CD4-positive, CD25-positive, alpha-beta regulatory T cell (primary cell): ENCODE data around the gene SLC13A1. TPM values are rescaled to one million over a fixed set of nuclear protein-coding genes. Genes with fewer than 3 reads are reported as not detected.

Experiments used
- ATAC-seq, 2 donors: fragments of 150-1000 bp; cut with Tn5 transposase; one replicate each; pipeline ENCODE4 v1.10.0; 2021; ENCODE audit warnings: low read depth in 2 of 2, moderate number of reproducible peaks in 2 of 2, moderate library complexity in 1 of 2
- DNase-seq, 3 donors: peaks; one replicate each; pipeline versions ENCODE4 v3.0.0 to v3.0.0-alpha.2; 2012 to 2022; ENCODE audit warnings: mixed read lengths in 1 of 3
- H3K27ac ChIP-seq: one replicate; pipeline ENCODE4 v1.7.0; 2013; ENCODE audit warnings: mild to moderate bottlenecking, low read length; ENCODE audit not compliant: insufficient read depth, poor library complexity, severe bottlenecking
- H3K27me3 ChIP-seq: one replicate; pipeline ENCODE4 v1.7.0; 2013; ENCODE audit warnings: low read length; ENCODE audit not compliant: control insufficient read depth, insufficient read depth
- H3K36me3 ChIP-seq: one replicate; pipeline ENCODE4 v1.7.0; 2013; ENCODE audit warnings: mild to moderate bottlenecking, low read length, moderate library complexity; ENCODE audit not compliant: control insufficient read depth, insufficient read depth
- H3K4me1 ChIP-seq: 2 replicates; pipeline ENCODE4 v1.7.0; 2013; ENCODE audit warnings: mild to moderate bottlenecking, low read length; ENCODE audit not compliant: insufficient read depth, control insufficient read depth, poor library complexity, severe bottlenecking
- H3K4me3 ChIP-seq: one replicate; pipeline ENCODE4 v1.7.0; 2013; ENCODE audit warnings: low read depth, mild to moderate bottlenecking, low read length, moderate library complexity
- H3K9me3 ChIP-seq, 2 experiments: 1 replicate in 1 of 2; 2 replicates in 1 of 2; pipeline ENCODE4 v1.7.0; 2013; ENCODE audit warnings: low read length in 2 of 2, mild to moderate bottlenecking in 1 of 2, moderate library complexity in 1 of 2; ENCODE audit not compliant: control insufficient read depth in 2 of 2
- H3K27ac Mint-ChIP-seq, 3 donors: one replicate each; pipeline ENCODE4 v1.8.0; 2020 to 2022; ENCODE audit warnings: mild to moderate bottlenecking in 3 of 3, mixed read lengths in 3 of 3, moderate library complexity in 2 of 3
- H3K27me3 Mint-ChIP-seq: one replicate; pipeline ENCODE4 v1.8.0; 2022; ENCODE audit warnings: mild to moderate bottlenecking, mixed read lengths
- H3K36me3 Mint-ChIP-seq: one replicate; pipeline ENCODE4 v1.8.0; 2020; ENCODE audit warnings: mixed read lengths
- H3K4me1 Mint-ChIP-seq, 4 donors: one replicate each; pipeline ENCODE4 v1.8.0; 2020 to 2022; ENCODE audit warnings: mixed read lengths in 4 of 4, mild to moderate bottlenecking in 1 of 4
- H3K4me3 Mint-ChIP-seq, 4 donors: one replicate each; pipeline ENCODE4 v1.8.0; 2020 to 2022; ENCODE audit warnings: mild to moderate bottlenecking in 4 of 4, mixed read lengths in 4 of 4, moderate library complexity in 3 of 4
- H3K9me3 Mint-ChIP-seq, 7 donors: one replicate each; pipeline ENCODE4 v1.8.0; 2020 to 2022; ENCODE audit warnings: mixed read lengths in 7 of 7, mild to moderate bottlenecking in 3 of 7, moderate library complexity in 2 of 7
- polyA plus RNA-seq, 4 donors: library from polyadenylated mRNA; unstranded; fragments of 300-500 nt; fragmentation: Illumina TruSeq; gene quantifications; one replicate each; pipeline ENCODE4 v1.2.3, GENCODE V29; 2021
- total RNA-seq: library from RNA; stranded (reverse); gene quantifications from one replicate; pipeline ENCODE4 v1.2.3, GENCODE V29; 2022

Gene SLC13A1
- total and polyA plus RNA-seq, 5 donors from 2014 or later, result not detected

- peaks cover 0 to 13% (median 4%) of the 10 kb centered on the region in 7 donors for H3K9me3 Mint-ChIP-seq
- Histone ChIP-seq H3K4me3 (no peak overlapping the region), H3K27ac (no peak overlapping the region), H3K9me3 (no peaks in the 10 kb centered on the region), H3K27me3 (no peaks in the 10 kb centered on the region), H3K36me3 (no peaks in the 10 kb centered on the region), H3K4me1 (no peaks in the 10 kb centered on the region)
- H3K4me3 Mint-ChIP-seq, result no peak overlapping the region
- DNase-seq (no peak), ATAC-seq (no peak)
- no peaks in the 10 kb centered on the region for H3K36me3 Mint-ChIP-seq
- no peaks in the 10 kb centered on the region for H3K4me1 Mint-ChIP-seq
- H3K27ac Mint-ChIP-seq, result no peak overlapping the region
- H3K27me3 Mint-ChIP-seq, result no peaks in the 10 kb centered on the region
Observed at GRCh38 chr7:123122916-123123315, 76.9 kb downstream of the SLC13A1 start.

- Histone ChIP-seq H3K4me3 (no peak overlapping the region), H3K27me3 (no peaks in the 10 kb centered on the region), H3K4me1 (no peaks in the 10 kb centered on the region), H3K27ac (no peak overlapping the region), H3K9me3 (no peaks in the 10 kb centered on the region), H3K36me3 (no peaks in the 10 kb centered on the region)
- no peak overlapping the region for H3K27ac Mint-ChIP-seq
- H3K36me3 Mint-ChIP-seq, result no peaks in the 10 kb centered on the region
- no peak for DNase-seq
- H3K9me3 Mint-ChIP-seq, result peaks cover 0 to 15% (median 3%) of the 10 kb centered on the region in 7 donors
- ATAC-seq, result no peak
- no peak overlapping the region for H3K4me3 Mint-ChIP-seq
- H3K4me1 Mint-ChIP-seq, result no peaks in the 10 kb centered on the region
- no peaks in the 10 kb centered on the region for H3K27me3 Mint-ChIP-seq
Observed at GRCh38 chr7:123120286-123120685, 79.5 kb downstream of the SLC13A1 start.

DNA sequence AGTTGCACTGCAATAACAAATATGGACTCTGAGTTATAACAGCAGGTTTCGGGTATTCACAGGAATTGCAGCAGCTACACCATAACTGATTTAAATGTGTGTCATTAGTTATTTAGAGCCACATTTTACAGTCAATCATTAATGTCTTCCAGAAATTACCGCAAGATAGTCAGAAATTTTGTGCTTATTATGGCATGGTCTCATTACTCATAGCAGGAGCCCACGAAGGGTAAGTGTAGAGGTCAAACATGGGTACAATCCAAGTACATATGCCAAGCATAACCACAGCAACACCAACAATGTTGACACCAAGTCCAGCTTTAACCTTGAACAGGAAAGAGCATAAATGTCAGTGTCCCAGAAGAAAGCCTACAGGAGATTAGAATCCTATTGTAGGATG is 84.4 kb downstream of the SLC13A1 start:
- H3K27me3 ChIP-seq, result no peaks in the 10 kb centered on the region
- ATAC-seq, result no peak
- no peaks in the 10 kb centered on the region for H3K4me1 Mint-ChIP-seq

DNA sequence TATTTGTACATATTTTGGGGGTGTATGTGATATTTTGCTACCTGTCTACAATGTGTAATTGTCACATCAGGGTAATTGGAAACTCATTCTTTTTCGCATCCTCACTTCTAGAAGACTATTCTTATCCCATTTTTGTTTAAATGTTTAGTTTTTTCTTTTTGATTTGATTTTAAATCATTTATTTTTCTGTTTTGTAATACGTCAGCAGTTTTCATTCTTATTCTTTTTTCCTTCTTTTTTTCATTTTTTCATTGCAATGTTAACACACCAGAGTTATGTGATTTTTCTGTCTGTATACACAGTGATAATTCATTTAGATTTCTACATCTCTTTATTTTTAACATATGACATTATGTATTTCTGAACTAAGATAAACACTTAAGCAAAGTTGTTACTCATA is 85.5 kb downstream of the SLC13A1 start:
- Mint-ChIP-seq H3K36me3 (no peaks in the 10 kb centered on the region), H3K4me1 (no peaks in the 10 kb centered on the region), H3K27me3 (no peaks in the 10 kb centered on the region), H3K27ac (peak overlapping the region in 1 of 3 donors; percentile 3), H3K9me3 (peaks cover 0 to 20% (median 4%) of the 10 kb centered on the region in 7 donors), H3K4me3 (no peak overlapping the region)
- no peaks in the 10 kb centered on the region for H3K27me3 ChIP-seq
- no peak overlapping the region for H3K4me3 ChIP-seq
- H3K9me3 ChIP-seq, result peaks cover 0 to 4% of the 10 kb centered on the region in 2 experiments
- ATAC-seq (no peak), DNase-seq (no peak)
- no peaks in the 10 kb centered on the region for H3K4me1 ChIP-seq
- H3K36me3 ChIP-seq, result no peaks in the 10 kb centered on the region
- no peak overlapping the region for H3K27ac ChIP-seq

More for the DNA sequence above, 84.4 kb downstream of the SLC13A1 start:
- H3K9me3 Mint-ChIP-seq, result peaks cover 2 to 26% (median 4%) of the 10 kb centered on the region in 7 donors
- Histone ChIP-seq H3K4me3 (no peak overlapping the region), H3K36me3 (no peaks in the 10 kb centered on the region), H3K9me3 (no peaks in the 10 kb centered on the region), H3K27ac (no peak overlapping the region), H3K4me1 (no peaks in the 10 kb centered on the region)
- no peak overlapping the region for H3K27ac Mint-ChIP-seq
- no peaks in the 10 kb centered on the region for H3K27me3 Mint-ChIP-seq
- no peak for DNase-seq
- H3K4me3 Mint-ChIP-seq, result no peak overlapping the region
- no peaks in the 10 kb centered on the region for H3K36me3 Mint-ChIP-seq

DNA sequence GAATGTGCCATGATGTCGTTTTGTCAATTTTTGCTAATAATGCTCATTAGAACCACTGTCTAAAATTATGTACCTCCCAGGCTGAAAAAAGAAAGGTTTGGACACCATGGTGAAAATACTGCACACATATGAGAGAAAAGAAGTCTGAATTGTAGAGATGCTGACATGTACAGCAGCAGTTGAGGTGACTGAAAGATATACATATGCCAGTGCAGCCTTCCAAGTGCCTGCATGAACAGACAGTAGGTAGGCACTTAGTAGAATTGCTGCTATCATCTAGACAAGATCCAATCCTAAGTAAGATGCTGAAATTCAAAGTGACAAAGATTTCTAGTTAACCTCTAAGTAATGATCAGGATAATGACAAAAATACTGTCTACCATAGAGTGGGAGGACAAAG is 86.9 kb downstream of the SLC13A1 start:
- Mint-ChIP-seq H3K36me3 (no peaks in the 10 kb centered on the region), H3K27me3 (no peaks in the 10 kb centered on the region), H3K9me3 (peaks cover 2 to 33% (median 6%) of the 10 kb centered on the region in 7 donors), H3K27ac (no peak overlapping the region), H3K4me3 (no peak overlapping the region), H3K4me1 (no peaks in the 10 kb centered on the region)
- DNase-seq, result no peak
- Histone ChIP-seq H3K9me3 (peaks cover 0 to 4% of the 10 kb centered on the region in 2 experiments), H3K36me3 (no peaks in the 10 kb centered on the region), H3K4me3 (no peak overlapping the region), H3K27me3 (no peaks in the 10 kb centered on the region), H3K4me1 (no peaks in the 10 kb centered on the region), H3K27ac (no peak overlapping the region)
- ATAC-seq, result no peak

- Mint-ChIP-seq H3K36me3 (no peaks in the 10 kb centered on the region), H3K27ac (no peak overlapping the region), H3K9me3 (peaks cover 0 to 7% (median 3%) of the 10 kb centered on the region in 7 donors), H3K27me3 (no peaks in the 10 kb centered on the region), H3K4me3 (no peak overlapping the region), H3K4me1 (no peaks in the 10 kb centered on the region)
- ATAC-seq (no peak), DNase-seq (no peak)
- no peaks in the 10 kb centered on the region for H3K4me1 ChIP-seq
- no peaks in the 10 kb centered on the region for H3K27me3 ChIP-seq
- H3K4me3 ChIP-seq, result no peak overlapping the region
- no peaks in the 10 kb centered on the region for H3K36me3 ChIP-seq
- H3K9me3 ChIP-seq, result no peaks in the 10 kb centered on the region
- H3K27ac ChIP-seq, result no peak overlapping the region
Observed at GRCh38 chr7:123099712-123100111, 100.1 kb downstream of the SLC13A1 start.

DNA sequence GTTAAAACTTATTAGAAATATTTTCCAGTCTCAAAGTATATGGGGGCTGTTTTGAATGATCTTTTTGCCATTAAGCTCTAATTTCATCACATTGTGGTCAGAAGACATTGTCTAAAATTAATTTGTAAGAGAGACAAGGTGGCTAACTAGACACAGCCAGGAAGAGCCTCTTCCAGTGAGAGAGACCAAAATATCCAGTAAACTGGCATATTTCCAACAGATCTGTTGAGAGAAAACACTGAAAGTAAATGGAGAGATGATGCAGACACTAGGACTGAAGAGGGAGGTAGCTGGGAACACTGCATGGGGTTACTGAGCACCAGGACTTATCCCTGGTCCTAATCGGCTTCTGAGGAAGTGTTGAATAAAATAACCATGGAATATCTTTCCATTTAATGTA is 102.8 kb downstream of the SLC13A1 start:
- Histone ChIP-seq H3K4me1 (no peaks in the 10 kb centered on the region), H3K27me3 (no peaks in the 10 kb centered on the region), H3K9me3 (no peaks in the 10 kb centered on the region), H3K36me3 (no peaks in the 10 kb centered on the region), H3K27ac (no peak overlapping the region), H3K4me3 (no peak overlapping the region)
- Mint-ChIP-seq H3K27ac (no peak overlapping the region), H3K9me3 (peaks cover 0 to 7% (median 3%) of the 10 kb centered on the region in 7 donors), H3K4me1 (no peaks in the 10 kb centered on the region), H3K27me3 (no peaks in the 10 kb centered on the region), H3K4me3 (no peak overlapping the region), H3K36me3 (no peaks in the 10 kb centered on the region)
- DNase-seq, result no peak
- no peak for ATAC-seq

- Mint-ChIP-seq H3K4me1 (no peaks in the 10 kb centered on the region), H3K27ac (no peak overlapping the region), H3K27me3 (no peaks in the 10 kb centered on the region), H3K36me3 (no peaks in the 10 kb centered on the region), H3K9me3 (peaks cover 0 to 7% (median 3%) of the 10 kb centered on the region in 7 donors), H3K4me3 (no peak overlapping the region)
- Histone ChIP-seq H3K9me3 (no peaks in the 10 kb centered on the region), H3K27me3 (no peaks in the 10 kb centered on the region), H3K4me3 (no peak overlapping the region), H3K27ac (no peak overlapping the region), H3K4me1 (no peaks in the 10 kb centered on the region), H3K36me3 (no peaks in the 10 kb centered on the region)
- no peak for ATAC-seq
- no peak for DNase-seq
Observed at GRCh38 chr7:123096434-123096833, 103.3 kb downstream of the SLC13A1 start.
